A673 (cell line): ENCODE data around the gene TESK2.

Source experiments
- EZH2 ChIP-seq: fragments of 200-600 bp; sonication (generic); IDR thresholded peaks from 2 replicates; pipeline ENCODE4 v1.6.1; 2017; ENCODE audit warnings: borderline replicate concordance, low read depth, mild to moderate bottlenecking, mixed read lengths, antibody characterized with exemption, low read length; ENCODE audit not compliant: poor library complexity, severe bottlenecking
- TF ChIP-seq, protein P1 (sequence below): fragments of 300-800, 200-600 bp; sonication (generic); conservative IDR thresholded peaks from 2 replicates; pipeline ENCODE4 v1.5.1; 2017; ENCODE audit warnings: low read depth, mild to moderate bottlenecking, antibody characterized with exemption, low read length, moderate library complexity, mixed read lengths

- TF ChIP-seq, protein P1, sequence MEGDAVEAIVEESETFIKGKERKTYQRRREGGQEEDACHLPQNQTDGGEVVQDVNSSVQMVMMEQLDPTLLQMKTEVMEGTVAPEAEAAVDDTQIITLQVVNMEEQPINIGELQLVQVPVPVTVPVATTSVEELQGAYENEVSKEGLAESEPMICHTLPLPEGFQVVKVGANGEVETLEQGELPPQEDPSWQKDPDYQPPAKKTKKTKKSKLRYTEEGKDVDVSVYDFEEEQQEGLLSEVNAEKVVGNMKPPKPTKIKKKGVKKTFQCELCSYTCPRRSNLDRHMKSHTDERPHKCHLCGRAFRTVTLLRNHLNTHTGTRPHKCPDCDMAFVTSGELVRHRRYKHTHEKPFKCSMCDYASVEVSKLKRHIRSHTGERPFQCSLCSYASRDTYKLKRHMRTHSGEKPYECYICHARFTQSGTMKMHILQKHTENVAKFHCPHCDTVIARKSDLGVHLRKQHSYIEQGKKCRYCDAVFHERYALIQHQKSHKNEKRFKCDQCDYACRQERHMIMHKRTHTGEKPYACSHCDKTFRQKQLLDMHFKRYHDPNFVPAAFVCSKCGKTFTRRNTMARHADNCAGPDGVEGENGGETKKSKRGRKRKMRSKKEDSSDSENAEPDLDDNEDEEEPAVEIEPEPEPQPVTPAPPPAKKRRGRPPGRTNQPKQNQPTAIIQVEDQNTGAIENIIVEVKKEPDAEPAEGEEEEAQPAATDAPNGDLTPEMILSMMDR = no peak
- no peak for TF ChIP-seq EZH2
Observed at GRCh38 chr1:45319761-45320160, 171.2 kb downstream of the TESK2 start.
